Gastrocnemius medialis (tissue), 4 donors: ENCODE measurements around the gene APBB2. TPM values are rescaled to one million over a fixed set of nuclear protein-coding genes. Genes with fewer than 3 reads are reported as not detected.

Experiments used
- ATAC-seq, 2 donors: fragments of 150-250 bp; one replicate each; pipeline ENCODE4 v1.9.1; 2016
- DNase-seq, 2 donors: peaks; one replicate each; pipeline ENCODE4 v3.0.0-alpha.2; 2019
- H3K27ac ChIP-seq, 4 donors: fragments of 200-600 bp; sonication (generic); 1 replicate in 1 of 4; 2 replicates in 3 of 4; pipeline ENCODE4 v1.5.1; 2016 to 2018; ENCODE audit warnings: mild to moderate bottlenecking in 2 of 4, moderate library complexity in 1 of 4
- H3K27me3 ChIP-seq, 3 donors: fragments of 200-600 bp; sonication (generic) in 2 of 3; 1 replicate in 1 of 3; 2 replicates in 2 of 3; pipeline versions ENCODE4 v1.5.1 to v1.6.0; 2016 to 2019; ENCODE audit warnings: mild to moderate bottlenecking in 1 of 3, moderate library complexity in 1 of 3
- H3K36me3 ChIP-seq, 2 donors: fragments of 200-600 bp; sonication (generic) in 1 of 2; one replicate each; pipeline ENCODE4 v1.5.1; 2017 to 2018
- H3K4me1 ChIP-seq, 2 donors: fragments of 200-600 bp; sonication (generic) in 1 of 2; one replicate each; pipeline ENCODE4 v1.5.1; 2016 to 2017; ENCODE audit warnings: mild to moderate bottlenecking in 2 of 2
- H3K4me3 ChIP-seq, 4 donors: fragments of 200-600 bp; sonication (generic) in 3 of 4; 1 replicate in 1 of 4; 2 replicates in 3 of 4; pipeline ENCODE4 v1.5.1; 2016 to 2019; ENCODE audit warnings: mild to moderate bottlenecking in 2 of 4
- H3K9me3 ChIP-seq, 3 donors: fragments of 200-600 bp; sonication (generic) in 2 of 3; 1 replicate in 1 of 3; 2 replicates in 2 of 3; pipeline ENCODE4 v1.5.1; 2016 to 2019
- POLR2A ChIP-seq, 2 donors: fragments of 450-650 bp; IDR thresholded peaks; one replicate each; pipeline ENCODE4 v1.6.1; 2017; ENCODE audit warnings: antibody characterized with exemption in 2 of 2, mild to moderate bottlenecking in 2 of 2, moderate library complexity in 2 of 2
- in situ Hi-C, 4 donors: fragments of 200-750 bp; cut with MboI; loops; one replicate each; pipeline versions ENCODE4 v1.15.0 to v1.8.0; 2017; ENCODE audit warnings: low sequenced_read_pairs in 4 of 4
- intact Hi-C: fragments of 100-400 bp; cut with DNase I; formaldehyde crosslinking; loops from one replicate; pipeline ENCODE4 v1.15.1; 2023; ENCODE audit warnings: low total_unique reads
- total RNA-seq, 4 donors: library from RNA; depleted of rRNA; stranded (reverse); fragments of >200 nt; gene quantifications; one replicate each; pipeline versions ENCODE4 v1.1.0 to v1.2.3, GENCODE V29; 2016
- TF ChIP-seq, protein P1 (sequence below), 5 experiments: fragments of 450-650 bp in 3 of 5; fragments of 200-600 bp in 2 of 5; sonication (generic) in 2 of 5; IDR thresholded peaks in 4 of 5; conservative IDR thresholded peaks in 1 of 5; 1 replicate in 4 of 5; 2 replicates in 1 of 5; pipeline ENCODE4 v1.5.1; 2016 to 2019; ENCODE audit warnings: antibody characterized with exemption in 5 of 5, mild to moderate bottlenecking in 3 of 5, moderate library complexity in 3 of 5

The APBB2 gene
- total RNA-seq, 4 donors from 2014 or later = 14.3 to 20.5 (median 14.5) TPM

DNA sequence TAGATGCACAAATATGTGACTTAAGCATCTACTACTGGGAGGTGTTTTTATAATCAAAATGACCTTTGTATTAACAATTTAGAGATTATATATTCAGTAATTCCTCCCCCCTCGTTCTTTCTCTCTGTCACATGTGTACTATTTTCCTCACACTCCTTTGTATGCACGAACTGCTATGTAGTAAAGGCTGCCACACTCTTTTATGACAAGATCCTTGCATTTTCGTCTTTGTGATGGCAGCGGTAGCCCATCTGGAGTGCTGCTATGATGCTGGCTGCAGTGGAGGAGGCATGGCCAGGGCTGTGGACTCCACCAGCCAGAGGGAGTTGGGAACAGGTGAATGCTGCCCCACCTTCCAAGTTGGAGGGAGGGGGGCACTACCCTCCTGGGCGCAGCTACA is 248.3 kb downstream of the APBB2 start:
- Histone ChIP-seq H3K4me1 (no peaks in the 10 kb centered on the region), H3K36me3 (no peaks in the 10 kb centered on the region), H3K4me3 (no peak overlapping the region), H3K9me3 (no peaks in the 10 kb centered on the region), H3K27me3 (no peaks in the 10 kb centered on the region), H3K27ac (no peak overlapping the region)
- in situ Hi-C loops = no loop called here
- no peak for DNase-seq
- TF ChIP-seq POLR2A (IDR thresholded peaks at IDR 0.05) = no peak
- TF ChIP-seq, protein P1, sequence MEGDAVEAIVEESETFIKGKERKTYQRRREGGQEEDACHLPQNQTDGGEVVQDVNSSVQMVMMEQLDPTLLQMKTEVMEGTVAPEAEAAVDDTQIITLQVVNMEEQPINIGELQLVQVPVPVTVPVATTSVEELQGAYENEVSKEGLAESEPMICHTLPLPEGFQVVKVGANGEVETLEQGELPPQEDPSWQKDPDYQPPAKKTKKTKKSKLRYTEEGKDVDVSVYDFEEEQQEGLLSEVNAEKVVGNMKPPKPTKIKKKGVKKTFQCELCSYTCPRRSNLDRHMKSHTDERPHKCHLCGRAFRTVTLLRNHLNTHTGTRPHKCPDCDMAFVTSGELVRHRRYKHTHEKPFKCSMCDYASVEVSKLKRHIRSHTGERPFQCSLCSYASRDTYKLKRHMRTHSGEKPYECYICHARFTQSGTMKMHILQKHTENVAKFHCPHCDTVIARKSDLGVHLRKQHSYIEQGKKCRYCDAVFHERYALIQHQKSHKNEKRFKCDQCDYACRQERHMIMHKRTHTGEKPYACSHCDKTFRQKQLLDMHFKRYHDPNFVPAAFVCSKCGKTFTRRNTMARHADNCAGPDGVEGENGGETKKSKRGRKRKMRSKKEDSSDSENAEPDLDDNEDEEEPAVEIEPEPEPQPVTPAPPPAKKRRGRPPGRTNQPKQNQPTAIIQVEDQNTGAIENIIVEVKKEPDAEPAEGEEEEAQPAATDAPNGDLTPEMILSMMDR (IDR thresholded peaks at IDR 0.05 in 4 of 5, conservative IDR thresholded peaks at IDR 0.05 in 1 of 5) = no peak
- intact Hi-C loops = no loop called here
- no peak for ATAC-seq

DNA sequence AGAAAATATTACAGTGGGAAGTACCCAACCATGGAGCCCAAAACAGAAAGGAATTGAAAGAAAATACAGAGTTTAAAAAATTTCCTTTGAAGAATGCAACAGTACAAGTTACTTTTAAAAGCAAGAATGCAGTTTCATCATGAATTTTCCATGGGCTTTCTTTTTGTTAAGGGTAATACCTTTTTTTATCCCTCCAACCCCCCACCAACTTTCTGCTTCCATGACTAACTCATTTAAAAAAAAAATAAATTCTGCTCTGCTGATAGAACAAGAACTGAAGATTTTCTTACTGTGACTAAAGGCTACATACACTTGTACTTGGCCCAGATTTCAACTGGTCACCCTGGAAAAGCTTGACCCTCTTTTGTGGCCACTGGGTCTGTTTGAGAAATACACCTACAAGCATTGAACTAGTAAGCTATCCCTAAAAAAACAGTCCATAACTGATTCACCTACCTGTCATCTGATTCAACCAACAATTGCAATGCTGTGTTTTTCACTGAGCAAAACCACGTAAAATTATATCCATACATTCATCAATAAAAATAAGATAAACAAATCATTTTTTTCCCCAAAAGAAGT is 250.4 kb downstream of the APBB2 start:
- Histone ChIP-seq H3K4me3 (no peak overlapping the region), H3K9me3 (no peaks in the 10 kb centered on the region), H3K4me1 (no peaks in the 10 kb centered on the region), H3K27ac (no peak overlapping the region), H3K27me3 (no peaks in the 10 kb centered on the region), H3K36me3 (no peaks in the 10 kb centered on the region)
- intact Hi-C loops = no loop called here
- in situ Hi-C loops = no loop called here
- no peak for TF ChIP-seq POLR2A (IDR thresholded peaks at IDR 0.05)
- TF ChIP-seq, protein P1 (IDR thresholded peaks at IDR 0.05 in 4 of 5, conservative IDR thresholded peaks at IDR 0.05 in 1 of 5) = no peak
- ATAC-seq (no peak), DNase-seq (no peak)

DNA sequence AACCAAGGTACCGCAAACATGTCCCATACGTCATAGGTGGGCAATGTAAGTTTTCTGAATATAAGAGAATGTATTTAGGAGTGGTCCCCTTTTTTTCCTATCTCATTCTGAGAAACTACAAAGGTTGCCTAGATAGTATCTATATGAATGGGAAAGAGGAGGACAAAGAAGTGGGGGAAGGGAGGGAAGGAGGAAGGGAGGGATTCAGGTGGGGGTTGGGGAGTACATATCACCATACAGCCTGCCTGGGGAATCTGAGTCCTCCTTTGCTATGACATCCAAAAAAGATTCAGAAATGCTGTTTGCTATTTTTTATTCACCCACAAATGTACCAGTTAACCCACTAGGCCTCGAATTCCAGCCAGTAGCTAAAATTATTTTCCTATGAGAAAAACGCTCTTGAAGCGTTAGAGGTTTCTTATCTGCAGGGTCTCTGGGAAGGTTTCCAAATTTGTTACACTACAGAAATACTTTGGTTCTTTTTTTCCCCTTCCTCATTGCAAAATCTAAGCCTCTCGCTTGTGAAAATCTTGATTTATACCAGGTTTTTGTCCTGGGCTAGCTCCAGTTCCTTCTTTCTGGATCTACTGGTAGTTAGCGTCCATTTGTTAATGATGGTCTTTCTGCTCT is 251.7 kb downstream of the APBB2 start:
- in situ Hi-C loops (no loop called here), intact Hi-C loops (no loop called here)
- no peaks in the 10 kb centered on the region for H3K36me3 ChIP-seq
- ATAC-seq (no peak), DNase-seq (no peak)
- no peaks in the 10 kb centered on the region for H3K9me3 ChIP-seq
- TF ChIP-seq, protein P1 (IDR thresholded peaks at IDR 0.05 in 4 of 5, conservative IDR thresholded peaks at IDR 0.05 in 1 of 5) = no peak
- TF ChIP-seq POLR2A (IDR thresholded peaks at IDR 0.05) = no peak
- H3K27ac ChIP-seq = no peak overlapping the region
- H3K27me3 ChIP-seq = no peaks in the 10 kb centered on the region
- no peaks in the 10 kb centered on the region for H3K4me1 ChIP-seq
- no peak overlapping the region for H3K4me3 ChIP-seq

DNA sequence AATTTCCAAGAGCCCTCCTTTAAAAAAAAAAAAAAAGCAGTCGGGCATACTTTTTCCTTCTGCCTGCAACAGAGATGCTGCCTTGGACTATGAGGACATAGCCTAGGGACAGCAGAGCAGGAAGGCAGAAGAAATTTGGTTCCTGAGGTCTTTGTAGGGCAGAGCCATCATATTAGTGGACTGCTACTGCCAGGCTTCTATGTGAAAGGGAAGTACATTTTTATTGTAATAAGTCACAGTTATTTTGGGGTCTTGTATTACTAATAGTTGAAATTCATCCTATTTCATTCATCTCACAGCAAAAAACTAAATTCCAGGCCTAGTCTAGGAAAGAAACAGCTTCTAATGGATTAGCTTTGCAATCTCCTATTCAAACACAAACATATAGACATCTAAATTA is 253.4 kb downstream of the APBB2 start:
- Histone ChIP-seq H3K4me3 (no peak overlapping the region), H3K27ac (no peak overlapping the region), H3K27me3 (no peaks in the 10 kb centered on the region), H3K4me1 (peaks cover 0 to 7% of the 10 kb centered on the region in 2 donors), H3K9me3 (no peaks in the 10 kb centered on the region), H3K36me3 (no peaks in the 10 kb centered on the region)
- in situ Hi-C loops (no loop called here), intact Hi-C loops (no loop called here)
- no peak for DNase-seq
- no peak for ATAC-seq
- TF ChIP-seq, protein P1 (IDR thresholded peaks at IDR 0.05 in 4 of 5, conservative IDR thresholded peaks at IDR 0.05 in 1 of 5) = no peak
- TF ChIP-seq POLR2A (IDR thresholded peaks at IDR 0.05) = no peak
